HCT116 (cell line): ENCODE data around the gene GFPT2. TPM values are rescaled to one million over a fixed set of nuclear protein-coding genes. Genes with fewer than 3 reads are reported as not detected.

Experiments used
- ATAC-seq: fragments of 200-7000 bp; cut with Tn5 transposase; 2 replicates; pipeline ENCODE4 v1.9.1; 2020; ENCODE audit warnings: mild to moderate bottlenecking, moderate library complexity
- BruUV-seq: library from RNA; stranded (reverse); fragments of 400-500 nt; replicated peaks from 2 replicates; lab custom pipeline; 2021; lab: Mats Ljungman, UMichigan
- CTCF ChIA-PET: fragments of 300-600 bp; sonication (Branson Sonifier 250); formaldehyde crosslinking; loops from one replicate; lab custom pipeline; 2021; ENCODE audit warnings: antibody characterized with exemption; lab: Charles Lee
- POLR2A ChIA-PET: fragments of 300-600, 350-600 bp; sonication (Branson Sonifier 250); formaldehyde crosslinking; loops from one replicate; lab custom pipeline; 2021; ENCODE audit warnings: antibody characterized with exemption; lab: Charles Lee
- RAD21 ChIA-PET, 2 experiments: fragments of 300-600 bp; sonication (Branson Sonifier 250); formaldehyde crosslinking; loops; one replicate each; lab custom pipeline; 2023; ENCODE audit warnings: low total read pairs in 2 of 2; ENCODE audit not compliant: uncharacterized antibody in 2 of 2, unreplicated experiment in 2 of 2, low non-redundant PET in 1 of 2; lab: Charles Lee
- DNase-seq: peaks from one replicate; pipeline ENCODE4 v3.0.0-alpha.2; 2010; ENCODE audit warnings: low read depth, low spot score
- H2AFZ ChIP-seq: fragments of 200-600 bp; shearing (Covaris generic), sonication (generic); 2 replicates; pipeline ENCODE4 v1.6.1; 2017; ENCODE audit warnings: low read depth, mixed run types, mixed read lengths, antibody characterized with exemption, low read length; ENCODE audit not compliant: poor library complexity, severe bottlenecking
- H3K27ac ChIP-seq: 2 replicates; pipeline ENCODE4 v1.5.1; 2012; ENCODE audit warnings: low read depth, low read length
- H3K27me3 ChIP-seq: fragments of 200-600 bp; sonication (generic); 2 replicates; pipeline ENCODE4 v1.6.1; 2016; ENCODE audit warnings: mixed run types, low read length, mixed read lengths; ENCODE audit not compliant: insufficient read depth
- H3K36me3 ChIP-seq, 2 experiments: fragments of 200-500 bp in 1 of 2; fragments of 200-600 bp in 1 of 2; sonication (Bioruptor generic) in 1 of 2; sonication (generic) in 1 of 2; 2 replicates each; pipeline versions ENCODE4 v1.5.1 to v1.6.1; 2014 to 2016; ENCODE audit warnings: low read length in 2 of 2, inconsistent platforms in 1 of 2, mixed read lengths in 1 of 2, mixed run types in 1 of 2; ENCODE audit not compliant: insufficient read depth in 2 of 2, control insufficient read depth in 1 of 2
- H3K4me1 ChIP-seq, 2 experiments: fragments of 200-600 bp in 1 of 2; sonication (generic) in 1 of 2; 2 replicates each; pipeline versions ENCODE4 v1.5.1 to v1.6.1; 2012 to 2017; ENCODE audit warnings: low read length in 2 of 2, inconsistent platforms in 1 of 2, mild to moderate bottlenecking in 1 of 2, mixed read lengths in 1 of 2, mixed run types in 1 of 2, moderate library complexity in 1 of 2; ENCODE audit not compliant: insufficient read depth in 2 of 2, control insufficient read depth in 1 of 2
- H3K4me2 ChIP-seq: fragments of 200-600 bp; sonication (generic); 2 replicates; pipeline ENCODE4 v1.6.1; 2017; ENCODE audit warnings: mixed run types, low read length, mixed read lengths
- H3K4me3 ChIP-seq, 2 experiments: fragments of 200-600 bp in 1 of 2; sonication (generic) in 1 of 2; replicated peaks in 1 of 2; 2 replicates each; pipeline ENCODE4 v1.5.1; 2011 to 2016; ENCODE audit warnings: low read length in 2 of 2, control low read depth in 1 of 2, low read depth in 1 of 2, mild to moderate bottlenecking in 1 of 2, mixed read lengths in 1 of 2, mixed run types in 1 of 2
- H3K79me2 ChIP-seq: fragments of 200-600 bp; sonication (generic); 2 replicates; pipeline ENCODE4 v1.6.1; 2017; ENCODE audit warnings: mild to moderate bottlenecking, mixed run types, low read length, moderate library complexity, mixed read lengths; ENCODE audit not compliant: insufficient read depth
- H3K9ac ChIP-seq: fragments of 200-600 bp; sonication (generic); 2 replicates; pipeline ENCODE4 v1.6.1; 2016; ENCODE audit warnings: low read length, mixed read lengths
- H3K9me2 ChIP-seq: fragments of 200-600 bp; sonication (generic), shearing (Covaris generic); 2 replicates; pipeline ENCODE4 v1.6.1; 2017; ENCODE audit warnings: mixed run types, mild to moderate bottlenecking, moderate library complexity; ENCODE audit not compliant: insufficient read depth
- H3K9me3 ChIP-seq, 2 experiments: fragments of 200-500 bp in 1 of 2; fragments of 200-600 bp in 1 of 2; sonication (Bioruptor generic) in 1 of 2; sonication (generic) in 1 of 2; 2 replicates each; pipeline ENCODE4 v1.6.1; 2014 to 2017; ENCODE audit warnings: low read length in 2 of 2, mixed read lengths in 2 of 2, inconsistent platforms in 1 of 2, low read depth in 1 of 2, mild to moderate bottlenecking in 1 of 2, mixed run types in 1 of 2, moderate library complexity in 1 of 2; ENCODE audit not compliant: control insufficient read depth in 1 of 2, insufficient read depth in 1 of 2
- H4K20me1 ChIP-seq: fragments of 200-600 bp; sonication (generic), shearing (Covaris generic); 2 replicates; pipeline ENCODE4 v1.6.1; 2017; ENCODE audit warnings: mixed run types, mild to moderate bottlenecking, moderate library complexity; ENCODE audit not compliant: insufficient read depth
- intact Hi-C: fragments of 100-400 bp; cut with micrococcal nuclease; formaldehyde crosslinking; loops from 2 replicates; pipeline ENCODE4 v1.10.0; 2022
- total RNA-seq: library from RNA; stranded (reverse); gene quantifications from one replicate; pipeline ENCODE4 v1.2.1, GENCODE V29; 2021; ENCODE audit not compliant: unreplicated experiment
- TF ChIP-seq, protein P1 (sequence below): IDR thresholded peaks from 2 replicates; pipeline ENCODE4 v1.6.1; 2012; ENCODE audit warnings: low read depth
- TF ChIP-seq, protein P2 (sequence below), 3 experiments: fragments of 200-600 bp in 1 of 3; sonication (generic) in 1 of 3; IDR thresholded peaks in 2 of 3; conservative IDR thresholded peaks in 1 of 3; 2 replicates each; pipeline ENCODE4 v1.5.1; 2012 to 2017; ENCODE audit warnings: low read depth in 2 of 3, low read length in 2 of 3, antibody characterized with exemption in 1 of 3, borderline replicate concordance in 1 of 3, control low read depth in 1 of 3, mild to moderate bottlenecking in 1 of 3, mixed read lengths in 1 of 3, mixed run types in 1 of 3, moderate library complexity in 1 of 3; ENCODE audit not compliant: insufficient read depth in 1 of 3

The GFPT2 gene
- total RNA-seq, 1 experiment from 2014 or later, result 16.1 TPM

GRCh38 chr5:180332051-180332517, 21.1 kb downstream of the GFPT2 start:
- TF ChIP-seq, protein P1, sequence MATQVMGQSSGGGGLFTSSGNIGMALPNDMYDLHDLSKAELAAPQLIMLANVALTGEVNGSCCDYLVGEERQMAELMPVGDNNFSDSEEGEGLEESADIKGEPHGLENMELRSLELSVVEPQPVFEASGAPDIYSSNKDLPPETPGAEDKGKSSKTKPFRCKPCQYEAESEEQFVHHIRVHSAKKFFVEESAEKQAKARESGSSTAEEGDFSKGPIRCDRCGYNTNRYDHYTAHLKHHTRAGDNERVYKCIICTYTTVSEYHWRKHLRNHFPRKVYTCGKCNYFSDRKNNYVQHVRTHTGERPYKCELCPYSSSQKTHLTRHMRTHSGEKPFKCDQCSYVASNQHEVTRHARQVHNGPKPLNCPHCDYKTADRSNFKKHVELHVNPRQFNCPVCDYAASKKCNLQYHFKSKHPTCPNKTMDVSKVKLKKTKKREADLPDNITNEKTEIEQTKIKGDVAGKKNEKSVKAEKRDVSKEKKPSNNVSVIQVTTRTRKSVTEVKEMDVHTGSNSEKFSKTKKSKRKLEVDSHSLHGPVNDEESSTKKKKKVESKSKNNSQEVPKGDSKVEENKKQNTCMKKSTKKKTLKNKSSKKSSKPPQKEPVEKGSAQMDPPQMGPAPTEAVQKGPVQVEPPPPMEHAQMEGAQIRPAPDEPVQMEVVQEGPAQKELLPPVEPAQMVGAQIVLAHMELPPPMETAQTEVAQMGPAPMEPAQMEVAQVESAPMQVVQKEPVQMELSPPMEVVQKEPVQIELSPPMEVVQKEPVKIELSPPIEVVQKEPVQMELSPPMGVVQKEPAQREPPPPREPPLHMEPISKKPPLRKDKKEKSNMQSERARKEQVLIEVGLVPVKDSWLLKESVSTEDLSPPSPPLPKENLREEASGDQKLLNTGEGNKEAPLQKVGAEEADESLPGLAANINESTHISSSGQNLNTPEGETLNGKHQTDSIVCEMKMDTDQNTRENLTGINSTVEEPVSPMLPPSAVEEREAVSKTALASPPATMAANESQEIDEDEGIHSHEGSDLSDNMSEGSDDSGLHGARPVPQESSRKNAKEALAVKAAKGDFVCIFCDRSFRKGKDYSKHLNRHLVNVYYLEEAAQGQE, result no peak
- TF ChIP-seq, protein P2, sequence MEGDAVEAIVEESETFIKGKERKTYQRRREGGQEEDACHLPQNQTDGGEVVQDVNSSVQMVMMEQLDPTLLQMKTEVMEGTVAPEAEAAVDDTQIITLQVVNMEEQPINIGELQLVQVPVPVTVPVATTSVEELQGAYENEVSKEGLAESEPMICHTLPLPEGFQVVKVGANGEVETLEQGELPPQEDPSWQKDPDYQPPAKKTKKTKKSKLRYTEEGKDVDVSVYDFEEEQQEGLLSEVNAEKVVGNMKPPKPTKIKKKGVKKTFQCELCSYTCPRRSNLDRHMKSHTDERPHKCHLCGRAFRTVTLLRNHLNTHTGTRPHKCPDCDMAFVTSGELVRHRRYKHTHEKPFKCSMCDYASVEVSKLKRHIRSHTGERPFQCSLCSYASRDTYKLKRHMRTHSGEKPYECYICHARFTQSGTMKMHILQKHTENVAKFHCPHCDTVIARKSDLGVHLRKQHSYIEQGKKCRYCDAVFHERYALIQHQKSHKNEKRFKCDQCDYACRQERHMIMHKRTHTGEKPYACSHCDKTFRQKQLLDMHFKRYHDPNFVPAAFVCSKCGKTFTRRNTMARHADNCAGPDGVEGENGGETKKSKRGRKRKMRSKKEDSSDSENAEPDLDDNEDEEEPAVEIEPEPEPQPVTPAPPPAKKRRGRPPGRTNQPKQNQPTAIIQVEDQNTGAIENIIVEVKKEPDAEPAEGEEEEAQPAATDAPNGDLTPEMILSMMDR (IDR thresholded peaks at IDR 0.05 in 2 of 3, conservative IDR thresholded peaks at IDR 0.05 in 1 of 3; ENCODE audit: borderline replicate concordance in 1 of 3, insufficient read depth in 1 of 3, low read depth in 2 of 3, low read length in 2 of 3), result peak; percentile 9 to 43 (median 26); a peak in 3 of 6 replicates
- no peaks in the 10 kb centered on the region for H4K20me1 ChIP-seq
- H3K9me3 ChIP-seq, result no peaks in the 10 kb centered on the region
- no peak overlapping the region for H2AFZ ChIP-seq
- POLR2A ChIA-PET, result interaction anchor here (0.9 kb wide), 1 partner anchor 37 kb away, joined by 5 read pairs; no protein-coding TSS in a partner anchor
- RAD21 ChIA-PET, result interaction anchor here in 1 of 2 experiments (0.7 kb wide), 1 partner anchor 41 kb away, joined by 3 read pairs; no protein-coding TSS in a partner anchor
- DNase-seq (no peak), ATAC-seq (no peak)
- peaks cover 45 to 58% of the 10 kb centered on the region in 2 experiments for H3K4me1 ChIP-seq
- peak overlapping the region; percentile 51 for H3K4me2 ChIP-seq
- H3K9ac ChIP-seq, result no peak overlapping the region
- BruUV-seq, result no TSS peak
- no peaks in the 10 kb centered on the region for H3K9me2 ChIP-seq
- H3K27ac ChIP-seq, result peak overlapping the region; percentile 52; the same call in 1 of the 2 replicates
- no peaks in the 10 kb centered on the region for H3K27me3 ChIP-seq
- H3K4me3 ChIP-seq, result no peak overlapping the region
- intact Hi-C loops, result loop anchor here (5.0 kb wide), 1 partner anchor 130 kb away; no protein-coding TSS in a partner anchor
- no peaks in the 10 kb centered on the region for H3K79me2 ChIP-seq
- CTCF ChIA-PET, result interaction anchor here (1.0 to 2.8 kb wide), 9 partner anchors 9 to 142 kb away, joined by 3 to 15 read pairs (median 5); no protein-coding TSS in a partner anchor
- peaks cover 0 to 2% of the 10 kb centered on the region in 2 experiments; a peak in 2 of 4 replicates for H3K36me3 ChIP-seq
